ENCODE data around the gene NATD1.

Gene NATD1

GRCh38 chr17:21295036-21295952 is 42.1 kb upstream of the NATD1 start:
- Histone ChIP-seq H3K9me3 (ENCODE audit: control insufficient read depth, low read depth, low read length) (peaks cover 8% of the 10 kb centered on the region), H3K36me3 (ENCODE audit: control insufficient read depth, low read depth, low read length) (no peaks in the 10 kb centered on the region), H3K27me3 (ENCODE audit: control insufficient read depth, insufficient read depth, low read length) (no peaks in the 10 kb centered on the region), H3K4me3 (ENCODE audit: low read length) (no peak overlapping the region), H3K27ac (ENCODE audit: low read length) (no peak overlapping the region), H3K4me1 (ENCODE audit: control insufficient read depth, low read depth, low read length) (no peaks in the 10 kb centered on the region), H3K9ac (ENCODE audit: low read length) (no peak overlapping the region)

- Histone ChIP-seq H3K36me3 (ENCODE audit: control insufficient read depth, low read depth, low read length) (no peaks in the 10 kb centered on the region), H3K4me3 (ENCODE audit: low read length) (no peak overlapping the region), H3K4me1 (ENCODE audit: control insufficient read depth, low read depth, low read length) (no peaks in the 10 kb centered on the region), H3K9me3 (ENCODE audit: control insufficient read depth, low read depth, low read length) (peaks cover 7% of the 10 kb centered on the region), H3K27ac (ENCODE audit: low read length) (no peak overlapping the region), H3K9ac (ENCODE audit: low read length) (no peak overlapping the region), H3K27me3 (ENCODE audit: control insufficient read depth, insufficient read depth, low read length) (no peaks in the 10 kb centered on the region)
Measured at GRCh38 chr17:21294321-21295035, 41.3 kb upstream of the NATD1 start.

- no peaks in the 10 kb centered on the region for H3K4me1 ChIP-seq (ENCODE audit: control insufficient read depth, low read depth, low read length)
- no peaks in the 10 kb centered on the region for H3K27me3 ChIP-seq (ENCODE audit: control insufficient read depth, insufficient read depth, low read length)
- no peak overlapping the region for H3K9ac ChIP-seq (ENCODE audit: low read length)
- H3K27ac ChIP-seq (ENCODE audit: low read length) = no peak overlapping the region
- peaks cover 7% of the 10 kb centered on the region for H3K9me3 ChIP-seq (ENCODE audit: control insufficient read depth, low read depth, low read length)
- H3K4me3 ChIP-seq (ENCODE audit: low read length) = no peak overlapping the region
- H3K36me3 ChIP-seq (ENCODE audit: control insufficient read depth, low read depth, low read length) = no peaks in the 10 kb centered on the region
Measured at GRCh38 chr17:21293831-21294210, 40.6 kb upstream of the NATD1 start.

GRCh38 chr17:21292867-21293830 is 39.9 kb upstream of the NATD1 start:
- no peaks in the 10 kb centered on the region for H3K36me3 ChIP-seq (ENCODE audit: control insufficient read depth, low read depth, low read length)
- H3K27me3 ChIP-seq (ENCODE audit: control insufficient read depth, insufficient read depth, low read length) = no peaks in the 10 kb centered on the region
- no peak overlapping the region for H3K4me3 ChIP-seq (ENCODE audit: low read length)
- no peak overlapping the region for H3K9ac ChIP-seq (ENCODE audit: low read length)
- no peak overlapping the region for H3K27ac ChIP-seq (ENCODE audit: low read length)
- peaks cover 7% of the 10 kb centered on the region for H3K9me3 ChIP-seq (ENCODE audit: control insufficient read depth, low read depth, low read length)
- H3K4me1 ChIP-seq (ENCODE audit: control insufficient read depth, low read depth, low read length) = no peaks in the 10 kb centered on the region

- Histone ChIP-seq H3K9me3 (ENCODE audit: control insufficient read depth, low read depth, low read length) (peaks cover 7% of the 10 kb centered on the region), H3K9ac (ENCODE audit: low read length) (no peak overlapping the region), H3K4me3 (ENCODE audit: low read length) (no peak overlapping the region), H3K27ac (ENCODE audit: low read length) (no peak overlapping the region), H3K27me3 (ENCODE audit: control insufficient read depth, insufficient read depth, low read length) (no peaks in the 10 kb centered on the region), H3K36me3 (ENCODE audit: control insufficient read depth, low read depth, low read length) (no peaks in the 10 kb centered on the region), H3K4me1 (ENCODE audit: control insufficient read depth, low read depth, low read length) (no peaks in the 10 kb centered on the region)
Measured at GRCh38 chr17:21291862-21292261, 38.7 kb upstream of the NATD1 start.

GRCh38 chr17:21291357-21291756 is 38.1 kb upstream of the NATD1 start:
- H3K27me3 ChIP-seq (ENCODE audit: control insufficient read depth, insufficient read depth, low read length) = no peaks in the 10 kb centered on the region
- H3K4me3 ChIP-seq (ENCODE audit: low read length) = no peak overlapping the region
- no peaks in the 10 kb centered on the region for H3K4me1 ChIP-seq (ENCODE audit: control insufficient read depth, low read depth, low read length)
- no peaks in the 10 kb centered on the region for H3K36me3 ChIP-seq (ENCODE audit: control insufficient read depth, low read depth, low read length)
- no peak overlapping the region for H3K27ac ChIP-seq (ENCODE audit: low read length)
- H3K9ac ChIP-seq (ENCODE audit: low read length) = no peak overlapping the region
- H3K9me3 ChIP-seq (ENCODE audit: control insufficient read depth, low read depth, low read length) = peaks cover 7% of the 10 kb centered on the region

GRCh38 chr17:21289902-21290571 is 36.8 kb upstream of the NATD1 start:
- H3K4me3 ChIP-seq (ENCODE audit: low read length) = no peak overlapping the region
- H3K27ac ChIP-seq (ENCODE audit: low read length) = no peak overlapping the region
- H3K36me3 ChIP-seq (ENCODE audit: control insufficient read depth, low read depth, low read length) = no peaks in the 10 kb centered on the region
- no peak overlapping the region for H3K9ac ChIP-seq (ENCODE audit: low read length)
- H3K27me3 ChIP-seq (ENCODE audit: control insufficient read depth, insufficient read depth, low read length) = no peaks in the 10 kb centered on the region
- H3K4me1 ChIP-seq (ENCODE audit: control insufficient read depth, low read depth, low read length) = peaks cover 10% of the 10 kb centered on the region
- peaks cover 3% of the 10 kb centered on the region for H3K9me3 ChIP-seq (ENCODE audit: control insufficient read depth, low read depth, low read length)

- Histone ChIP-seq H3K4me3 (ENCODE audit: low read length) (no peak overlapping the region), H3K27ac (ENCODE audit: low read length) (no peak overlapping the region), H3K9ac (ENCODE audit: low read length) (no peak overlapping the region), H3K9me3 (ENCODE audit: control insufficient read depth, low read depth, low read length) (peaks cover 3% of the 10 kb centered on the region), H3K27me3 (ENCODE audit: control insufficient read depth, insufficient read depth, low read length) (no peaks in the 10 kb centered on the region), H3K36me3 (ENCODE audit: control insufficient read depth, low read depth, low read length) (no peaks in the 10 kb centered on the region), H3K4me1 (ENCODE audit: control insufficient read depth, low read depth, low read length) (peaks cover 11% of the 10 kb centered on the region)
Measured at GRCh38 chr17:21289175-21289901, 36.1 kb upstream of the NATD1 start.

GRCh38 chr17:21288571-21289017 is 35.4 kb upstream of the NATD1 start:
- H3K9ac ChIP-seq (ENCODE audit: low read length) = no peak overlapping the region
- H3K4me1 ChIP-seq (ENCODE audit: control insufficient read depth, low read depth, low read length) = peaks cover 11% of the 10 kb centered on the region
- peaks cover 3% of the 10 kb centered on the region for H3K9me3 ChIP-seq (ENCODE audit: control insufficient read depth, low read depth, low read length)
- H3K36me3 ChIP-seq (ENCODE audit: control insufficient read depth, low read depth, low read length) = no peaks in the 10 kb centered on the region
- H3K27ac ChIP-seq (ENCODE audit: low read length) = no peak overlapping the region
- H3K27me3 ChIP-seq (ENCODE audit: control insufficient read depth, insufficient read depth, low read length) = peaks cover 4% of the 10 kb centered on the region
- H3K4me3 ChIP-seq (ENCODE audit: low read length) = no peak overlapping the region

- Histone ChIP-seq H3K9ac (ENCODE audit: low read length) (no peak overlapping the region), H3K27ac (ENCODE audit: low read length) (no peak overlapping the region), H3K27me3 (ENCODE audit: control insufficient read depth, insufficient read depth, low read length) (peaks cover 11% of the 10 kb centered on the region), H3K4me1 (ENCODE audit: control insufficient read depth, low read depth, low read length) (peaks cover 11% of the 10 kb centered on the region), H3K36me3 (ENCODE audit: control insufficient read depth, low read depth, low read length) (no peaks in the 10 kb centered on the region), H3K9me3 (ENCODE audit: control insufficient read depth, low read depth, low read length) (peaks cover 3% of the 10 kb centered on the region), H3K4me3 (ENCODE audit: low read length) (no peak overlapping the region)
Measured at GRCh38 chr17:21287703-21288449, 34.7 kb upstream of the NATD1 start.

All from iPS-18a (cell line).